Immature natural killer cell (primary cell): Measurements from ENCODE around the gene ACTL6B. TPM values are rescaled to one million over a fixed set of nuclear protein-coding genes. Genes with fewer than 3 reads are reported as not detected.
"Not testable (repeated sequence)": the region's sequence is repeated elsewhere in the genome, so short reads cannot be mapped to it uniquely, and the experiment has no call there.

Source experiments
- DNase-seq, 3 donors: peaks; one replicate each; pipeline ENCODE4 v3.0.0; 2022; ENCODE audit warnings: mixed read lengths in 1 of 3
- H3K27ac Mint-ChIP-seq, 6 donors: one replicate each; pipeline ENCODE4 v1.8.0; 2020; ENCODE audit warnings: mixed read lengths in 6 of 6, mild to moderate bottlenecking in 5 of 6, inconsistent platforms in 4 of 6, moderate library complexity in 3 of 6
- H3K27me3 Mint-ChIP-seq, 3 donors: one replicate each; pipeline ENCODE4 v1.8.0; 2020 to 2021; ENCODE audit warnings: low read depth in 3 of 3, mild to moderate bottlenecking in 3 of 3, mixed read lengths in 3 of 3, moderate library complexity in 3 of 3, inconsistent platforms in 1 of 3
- H3K36me3 Mint-ChIP-seq, 3 donors: one replicate each; pipeline ENCODE4 v1.8.0; 2020; ENCODE audit warnings: mixed read lengths in 3 of 3, inconsistent platforms in 2 of 3, mild to moderate bottlenecking in 2 of 3
- H3K4me1 Mint-ChIP-seq, 2 donors: one replicate each; pipeline ENCODE4 v1.8.0; 2020; ENCODE audit warnings: inconsistent platforms in 2 of 2, mild to moderate bottlenecking in 2 of 2, mixed read lengths in 2 of 2, moderate library complexity in 1 of 2
- H3K4me3 Mint-ChIP-seq, 5 donors: one replicate each; pipeline ENCODE4 v1.8.0; 2020; ENCODE audit warnings: mild to moderate bottlenecking in 5 of 5, mixed read lengths in 5 of 5, inconsistent platforms in 3 of 5, moderate library complexity in 3 of 5
- H3K9me3 Mint-ChIP-seq, 6 donors: one replicate each; pipeline ENCODE4 v1.8.0; 2020; ENCODE audit warnings: mild to moderate bottlenecking in 6 of 6, mixed read lengths in 6 of 6, inconsistent platforms in 4 of 6, moderate library complexity in 3 of 6
- polyA plus RNA-seq, 3 donors: library from polyadenylated mRNA; unstranded; fragments of 300-500 nt; fragmentation: Illumina TruSeq; gene quantifications; one replicate each; pipeline ENCODE4 v1.2.3, GENCODE V29; 2021

Gene ACTL6B
- polyA plus RNA-seq = not detected

DNA sequence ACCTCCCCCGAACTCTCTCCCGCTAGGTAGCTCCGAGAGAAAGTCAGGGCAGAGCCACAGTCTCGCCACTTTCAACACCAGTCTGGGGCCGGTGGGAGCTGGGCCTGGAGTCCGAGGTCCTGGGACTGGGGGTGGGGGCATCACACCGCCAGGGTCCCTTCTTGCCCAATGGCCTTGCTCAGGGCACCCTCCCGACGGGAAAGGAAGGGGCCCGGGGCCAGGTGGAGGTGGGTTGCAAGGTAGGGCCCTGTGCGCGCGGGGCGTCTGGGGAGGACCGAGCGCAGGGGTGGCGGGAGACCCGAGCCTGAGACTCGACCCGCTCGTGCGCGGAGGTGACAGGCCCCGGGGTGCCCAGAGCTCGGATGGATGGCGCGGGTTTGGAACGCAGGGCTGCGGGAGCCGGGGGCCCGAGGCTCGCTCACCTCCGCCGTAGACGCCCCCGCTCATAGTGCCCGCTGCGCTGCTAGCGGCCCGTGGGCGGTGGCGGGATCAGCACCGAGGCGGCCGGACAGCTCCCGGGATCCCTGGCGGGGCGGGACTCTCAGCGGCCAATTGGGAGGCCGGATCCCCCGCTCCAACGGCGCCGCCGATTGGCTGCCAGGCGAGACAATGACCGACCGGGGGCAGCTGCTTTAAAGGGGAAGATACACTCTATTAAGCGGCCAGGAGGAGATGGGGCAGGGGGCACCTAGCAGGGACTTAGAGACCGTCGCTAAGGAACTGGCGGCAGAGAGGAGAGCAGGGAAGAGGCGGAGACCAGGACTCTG lies at the start of gene ACTL6B:
TSS of gene ACTL6B (minus strand) at position 541 of the 767 bp plus-strand sequence. CDS start at position 447, 94 bp downstream.
- no peak within 1 kb of the TSS for H3K4me3 Mint-ChIP-seq
- no peaks in the 10 kb centered on the region for H3K9me3 Mint-ChIP-seq
- no peak within 1 kb of the TSS for H3K27ac Mint-ChIP-seq
- peaks cover 0 to 2% of the 10 kb centered on the region in 2 donors for H3K4me1 Mint-ChIP-seq
- H3K36me3 Mint-ChIP-seq = no peaks in the 10 kb centered on the region
- peaks cover 11 to 35% (median 19%) of the 10 kb centered on the region in 3 donors for H3K27me3 Mint-ChIP-seq
- peak; percentile 54 to 58 (median 56) for DNase-seq

GRCh38 chr7:100705320-100705752 lies 49.1 kb upstream of the ACTL6B start:
- Mint-ChIP-seq H3K4me3 (peak overlapping the region; percentile 95 to 97 (median 96)), H3K36me3 (peaks cover 0 to 2% (median 0%) of the 10 kb centered on the region in 3 donors), H3K9me3 (no peaks in the 10 kb centered on the region), H3K4me1 (peaks cover 14% of the 10 kb centered on the region in 2 donors), H3K27ac (peak overlapping the region; percentile 36 to 95 (median 88)), H3K27me3 (peaks cover 0 to 5% (median 5%) of the 10 kb centered on the region in 3 donors)
- DNase-seq = peak; percentile 70 to 76 (median 74)

- H3K9me3 Mint-ChIP-seq, H3K27me3 Mint-ChIP-seq, DNase-seq, H3K4me3 Mint-ChIP-seq, H3K36me3 Mint-ChIP-seq, H3K4me1 Mint-ChIP-seq: not testable (repeated sequence)
- H3K27ac Mint-ChIP-seq = peak overlapping the region in 1 of 6 donors; percentile 57
Observed at GRCh38 chr7:100701089-100701488, 44.8 kb upstream of the ACTL6B start.

- Mint-ChIP-seq H3K4me1 (peaks cover 4 to 5% of the 10 kb centered on the region in 2 donors), H3K27me3 (peaks cover 5 to 16% (median 13%) of the 10 kb centered on the region in 3 donors), H3K27ac (no peak overlapping the region), H3K9me3 (no peaks in the 10 kb centered on the region), H3K4me3 (no peak overlapping the region), H3K36me3 (no peaks in the 10 kb centered on the region)
- DNase-seq = no peak
Observed at GRCh38 chr7:100699018-100699417, 42.8 kb upstream of the ACTL6B start.

DNA sequence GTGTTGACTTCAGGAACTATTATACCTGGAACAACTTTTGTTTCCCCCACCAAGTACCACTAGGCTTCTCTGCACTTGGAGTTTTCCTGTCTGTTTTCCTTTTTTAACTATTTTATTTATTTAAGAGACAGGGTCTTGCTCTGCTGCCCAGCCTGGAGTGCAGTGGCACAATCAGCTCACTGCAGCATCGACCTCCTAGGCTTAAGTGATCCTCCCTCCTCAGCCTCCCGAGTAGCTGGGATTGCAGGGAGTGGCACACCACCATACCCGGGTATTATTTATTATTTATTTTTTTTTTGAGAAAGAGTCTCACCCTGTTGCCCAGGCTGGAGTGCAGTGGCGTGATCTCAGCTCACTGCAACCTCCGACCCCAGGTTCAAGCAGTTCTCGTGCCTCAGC lies 39.9 kb upstream of the ACTL6B start:
- Mint-ChIP-seq H3K36me3 (no peaks in the 10 kb centered on the region), H3K27me3 (peaks cover 9 to 26% (median 19%) of the 10 kb centered on the region in 3 donors), H3K27ac (peak overlapping the region in 4 of 6 donors; percentile 21 to 82 (median 60)), H3K9me3 (no peaks in the 10 kb centered on the region), H3K4me1 (peaks cover 25 to 28% of the 10 kb centered on the region in 2 donors), H3K4me3 (peak overlapping the region in 4 of 5 donors; percentile 54 to 88 (median 75))
- no peak for DNase-seq

DNA sequence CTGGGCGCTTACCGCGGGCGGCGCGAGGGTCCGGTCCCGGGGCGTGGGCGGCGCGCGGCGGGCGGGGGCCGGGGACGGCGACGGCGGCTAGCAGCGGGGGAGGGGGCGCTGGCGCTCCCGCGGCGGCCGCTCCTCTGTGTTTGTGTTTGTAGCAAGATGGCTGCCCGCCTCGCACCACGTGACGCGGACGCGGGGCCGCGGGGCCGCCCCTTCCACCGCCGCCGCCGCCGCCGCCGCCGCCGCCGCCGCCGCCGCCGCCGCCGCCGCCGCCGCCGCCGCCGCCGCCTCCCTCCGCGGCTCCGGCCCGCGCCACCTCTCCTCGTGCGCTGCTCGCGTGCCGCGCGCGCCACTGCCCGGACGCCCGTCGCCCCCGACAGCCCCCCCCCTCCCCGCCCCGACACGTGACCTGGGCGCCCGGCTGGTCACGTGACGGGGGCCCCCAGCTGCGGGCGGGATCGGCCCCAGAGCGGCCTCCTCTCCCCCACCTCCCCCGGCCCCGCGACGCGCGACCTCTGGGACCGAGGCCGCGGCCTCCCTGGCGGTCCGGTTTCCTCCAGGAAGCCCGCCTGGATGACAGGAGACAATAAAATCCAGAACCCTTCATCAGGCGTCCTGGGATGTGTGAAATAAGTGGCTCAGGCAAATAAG lies 38.0 kb upstream of the ACTL6B start, which contains the start of gene GIGYF1:
TSS of gene GIGYF1 (minus strand) at position 153 of the 648 bp plus-strand sequence. CDS start 6,012 bp downstream, outside the sequence.
- Mint-ChIP-seq H3K36me3 (no peaks in the 10 kb centered on the region), H3K4me1 (peaks cover 27 to 40% of the 10 kb centered on the region in 2 donors), H3K4me3 (peak within 1 kb of the TSS; percentile 90 to 96 (median 94)), H3K9me3 (no peaks in the 10 kb centered on the region), H3K27me3 (peaks cover 9 to 20% (median 17%) of the 10 kb centered on the region in 3 donors), H3K27ac (peak within 1 kb of the TSS; percentile 85 to 97 (median 92))
- DNase-seq = peak; percentile 69 to 73 (median 71)

DNA sequence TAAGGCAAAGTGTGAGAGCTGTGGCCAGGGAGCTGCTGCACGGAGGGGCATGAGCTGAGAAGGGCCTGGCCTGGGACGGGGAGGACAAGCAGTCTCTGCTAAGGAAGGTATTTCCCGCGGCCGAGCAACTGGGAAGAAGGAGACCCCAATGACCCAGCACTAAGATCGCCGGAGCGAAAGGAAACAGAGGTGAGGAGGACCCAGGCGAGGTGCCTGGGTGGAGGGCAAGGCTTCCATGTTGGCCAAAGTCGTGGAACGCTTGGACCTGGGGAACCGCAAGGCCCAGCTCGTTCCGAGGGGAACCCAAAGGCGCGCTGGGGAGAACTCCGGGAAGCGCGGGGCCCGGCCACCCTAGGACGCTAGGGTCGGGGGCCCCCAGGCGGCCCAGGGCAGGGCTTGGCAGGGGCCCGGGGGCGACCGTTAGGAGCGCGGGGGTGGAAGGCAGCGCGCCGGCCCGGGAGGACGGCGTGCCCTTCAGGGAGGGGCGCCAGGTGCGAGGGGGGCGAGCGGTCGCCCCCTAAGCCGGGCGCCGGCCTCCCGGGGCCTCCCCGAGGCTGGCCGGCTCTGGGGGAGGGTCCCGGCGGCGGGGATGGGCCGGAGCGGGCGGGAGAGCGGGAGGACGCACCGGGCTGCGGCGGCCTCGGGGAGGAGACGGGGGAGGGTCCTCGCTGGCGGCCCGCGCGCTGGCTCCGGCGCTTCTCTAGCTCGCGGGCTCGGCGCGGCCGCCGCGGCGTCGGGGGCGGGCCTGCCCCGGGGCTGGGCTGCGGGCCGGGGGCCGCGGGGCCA lies 37.3 kb upstream of the ACTL6B start:
- Mint-ChIP-seq H3K36me3 (no peaks in the 10 kb centered on the region), H3K27me3 (peaks cover 10 to 20% (median 17%) of the 10 kb centered on the region in 3 donors), H3K9me3 (no peaks in the 10 kb centered on the region), H3K4me1 (peaks cover 34 to 47% of the 10 kb centered on the region in 2 donors), H3K27ac (peak overlapping the region; percentile 85 to 97 (median 92)), H3K4me3 (peak overlapping the region; percentile 90 to 96 (median 94))
- no peak for DNase-seq

GRCh38 chr7:100692578-100692961 lies 36.3 kb upstream of the ACTL6B start:
- Mint-ChIP-seq H3K9me3 (no peaks in the 10 kb centered on the region), H3K27me3 (peaks cover 9 to 20% (median 17%) of the 10 kb centered on the region in 3 donors), H3K4me1 (peaks cover 34 to 47% of the 10 kb centered on the region in 2 donors), H3K4me3 (peak overlapping the region; percentile 90 to 96 (median 94)), H3K36me3 (no peaks in the 10 kb centered on the region), H3K27ac (peak overlapping the region; percentile 85 to 97 (median 92))
- DNase-seq = no peak

- H3K9me3 Mint-ChIP-seq = no peaks in the 10 kb centered on the region
- no peaks in the 10 kb centered on the region for H3K36me3 Mint-ChIP-seq
- H3K27ac Mint-ChIP-seq = peak overlapping the region in 5 of 6 donors; percentile 85 to 93 (median 91)
- H3K4me1 Mint-ChIP-seq = peaks cover 34 to 47% of the 10 kb centered on the region in 2 donors
- peak; percentile 71 to 75 (median 72) for DNase-seq
- H3K27me3 Mint-ChIP-seq = peaks cover 10 to 20% (median 17%) of the 10 kb centered on the region in 3 donors
- peak overlapping the region; percentile 90 to 96 (median 94) for H3K4me3 Mint-ChIP-seq
Observed at GRCh38 chr7:100691676-100692577, 35.7 kb upstream of the ACTL6B start.

DNA sequence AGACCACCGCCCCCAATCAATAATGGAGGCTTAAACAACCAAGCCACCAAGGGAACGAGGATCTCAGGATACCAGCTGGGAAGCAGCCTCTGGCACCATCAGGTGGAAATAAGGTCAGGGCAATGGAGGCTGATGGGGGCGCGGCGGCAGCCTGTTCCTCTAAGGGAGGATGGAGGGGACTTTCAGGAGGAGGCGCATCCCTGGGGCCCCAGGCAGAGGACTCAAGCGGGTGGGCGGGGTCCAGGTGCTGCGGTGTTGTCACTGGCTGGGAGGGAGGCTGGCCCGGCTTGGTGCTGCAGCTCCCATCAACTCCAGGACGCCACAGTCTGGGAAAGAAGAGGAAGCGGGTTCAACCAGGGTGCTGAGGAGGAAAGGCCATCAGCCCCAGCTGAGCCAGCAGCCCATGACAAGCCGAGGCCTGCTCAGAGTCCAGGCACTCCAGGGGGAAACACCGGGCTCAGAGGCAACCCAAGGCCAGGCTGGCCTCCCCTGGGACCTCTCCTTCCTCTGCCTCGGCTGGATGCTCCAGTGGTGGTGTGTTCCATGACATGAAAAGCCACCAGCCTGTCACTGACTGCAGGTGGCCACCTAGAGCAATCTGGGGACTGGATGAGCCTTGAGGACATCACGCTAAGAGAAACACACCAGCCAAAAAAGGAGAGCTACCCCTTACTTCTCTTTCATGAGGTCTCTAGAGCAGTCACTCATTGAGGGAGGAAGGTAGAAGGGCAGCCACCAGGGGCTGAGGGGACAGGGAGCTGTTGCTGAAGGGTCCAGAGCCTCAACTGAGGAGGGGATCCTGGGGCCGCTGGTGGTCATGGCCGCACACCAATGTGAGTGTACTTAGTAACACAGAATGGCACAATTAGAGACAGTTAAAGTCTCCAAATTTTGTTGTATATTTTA lies 33.2 kb upstream of the ACTL6B start:
- H3K27ac Mint-ChIP-seq = no peak overlapping the region
- no peak overlapping the region for H3K4me3 Mint-ChIP-seq
- no peaks in the 10 kb centered on the region for H3K9me3 Mint-ChIP-seq
- H3K4me1 Mint-ChIP-seq = peaks cover 29 to 42% of the 10 kb centered on the region in 2 donors
- peaks cover 0 to 5% (median 0%) of the 10 kb centered on the region in 3 donors for H3K36me3 Mint-ChIP-seq
- no peak for DNase-seq
- peaks cover 7 to 9% (median 8%) of the 10 kb centered on the region in 3 donors for H3K27me3 Mint-ChIP-seq

- Mint-ChIP-seq H3K4me3 (no peak overlapping the region), H3K4me1 (peaks cover 29 to 42% of the 10 kb centered on the region in 2 donors), H3K9me3 (no peaks in the 10 kb centered on the region), H3K36me3 (peaks cover 0 to 5% (median 0%) of the 10 kb centered on the region in 3 donors), H3K27ac (no peak overlapping the region), H3K27me3 (peaks cover 6 to 9% (median 8%) of the 10 kb centered on the region in 3 donors)
- DNase-seq = no peak
Observed at GRCh38 chr7:100688326-100688860, 32.1 kb upstream of the ACTL6B start.
